ENCODE results near the gene ADGB.
"Not testable (repeated sequence)": the region's sequence is repeated elsewhere in the genome, so short reads cannot be mapped to it uniquely, and the experiment has no call there.

ADGB gene

DNA sequence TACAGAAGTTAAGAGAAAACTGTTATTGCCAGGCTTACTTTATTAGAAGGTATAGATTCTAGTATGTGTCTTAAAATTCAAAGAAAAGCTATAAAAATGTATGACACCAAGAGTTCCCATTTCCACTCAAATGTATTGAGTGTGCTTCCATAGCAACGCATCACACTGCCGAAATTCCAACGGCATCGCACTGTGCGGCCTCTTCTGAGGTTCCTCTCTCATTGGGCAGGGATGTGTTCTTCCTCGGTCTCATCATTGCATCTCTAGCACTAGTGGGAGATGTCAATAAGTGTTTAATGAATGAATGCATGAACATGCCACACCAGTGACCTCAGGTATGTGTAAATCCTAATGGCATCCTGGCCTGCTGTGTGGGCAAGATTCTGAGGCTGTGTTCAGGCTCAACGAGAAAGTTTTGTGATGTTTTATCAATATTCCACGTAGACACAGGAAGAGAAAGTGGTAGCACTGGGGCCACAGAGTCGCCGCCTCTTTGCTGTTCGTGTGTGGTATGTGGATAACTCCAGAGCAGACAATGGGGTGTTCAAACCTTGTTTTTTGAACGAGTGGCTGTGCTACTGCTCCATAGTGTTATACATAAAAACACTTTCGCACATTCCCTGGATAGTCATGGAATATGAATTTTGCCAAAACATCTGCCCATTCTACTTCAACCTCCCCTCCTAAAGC is 171.6 kb downstream of the ADGB start:
- no peak for DNase-seq

DNA sequence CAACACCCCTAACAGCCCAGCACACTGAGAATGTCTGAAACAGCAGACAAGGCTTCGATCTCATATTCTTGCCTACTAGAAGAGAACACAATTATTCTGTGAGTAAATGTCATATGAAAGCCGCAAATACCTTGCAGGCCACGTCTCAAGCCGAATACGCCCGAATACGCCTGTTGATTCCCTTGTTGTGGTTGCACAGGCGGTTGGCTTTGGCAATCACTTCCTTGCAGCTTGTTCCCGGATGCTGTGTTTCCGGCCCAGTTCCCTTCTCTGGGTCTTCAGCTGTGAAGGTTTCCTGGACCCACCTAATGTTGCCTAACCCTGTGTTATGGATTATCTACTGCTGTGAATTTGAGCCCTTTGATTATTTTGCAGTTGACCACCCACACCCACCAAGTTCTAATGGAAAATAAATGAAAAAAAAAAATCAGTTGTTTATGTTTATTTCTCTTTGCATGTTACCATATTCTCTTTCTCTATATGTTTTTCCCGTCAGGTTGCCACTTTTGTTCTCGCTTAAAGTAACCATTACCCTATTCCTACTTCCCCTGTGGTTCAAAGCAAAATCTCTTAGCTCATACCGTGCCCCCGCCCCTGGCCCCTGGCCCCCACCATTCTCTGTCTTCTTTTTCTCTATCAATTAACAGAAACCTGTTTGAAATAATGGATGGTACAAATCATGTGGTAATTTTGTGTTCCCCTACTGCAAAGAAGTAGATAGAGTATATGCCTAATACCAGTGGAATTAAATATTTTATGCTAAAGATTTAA is 172.4 kb downstream of the ADGB start:
- no peak for DNase-seq

DNA sequence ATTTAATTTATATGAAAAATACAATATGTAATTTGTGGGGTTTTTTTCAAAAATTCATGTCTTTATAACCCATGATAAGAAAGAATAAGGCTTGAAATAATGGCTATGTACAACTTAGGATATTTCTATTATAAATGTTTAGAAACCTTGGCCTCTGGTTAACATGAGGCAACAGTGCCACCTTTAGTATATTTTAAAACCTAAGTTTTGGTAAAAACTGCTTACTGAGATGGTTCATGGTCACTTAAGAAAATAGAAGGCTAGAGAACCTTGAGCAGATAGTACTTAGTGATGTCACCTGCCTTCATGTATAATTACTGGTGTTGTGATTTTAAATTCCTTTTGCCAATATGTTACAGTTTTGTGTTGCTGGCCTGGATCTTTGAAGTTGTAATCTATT is 176.4 kb downstream of the ADGB start:
- no peak for DNase-seq

DNA sequence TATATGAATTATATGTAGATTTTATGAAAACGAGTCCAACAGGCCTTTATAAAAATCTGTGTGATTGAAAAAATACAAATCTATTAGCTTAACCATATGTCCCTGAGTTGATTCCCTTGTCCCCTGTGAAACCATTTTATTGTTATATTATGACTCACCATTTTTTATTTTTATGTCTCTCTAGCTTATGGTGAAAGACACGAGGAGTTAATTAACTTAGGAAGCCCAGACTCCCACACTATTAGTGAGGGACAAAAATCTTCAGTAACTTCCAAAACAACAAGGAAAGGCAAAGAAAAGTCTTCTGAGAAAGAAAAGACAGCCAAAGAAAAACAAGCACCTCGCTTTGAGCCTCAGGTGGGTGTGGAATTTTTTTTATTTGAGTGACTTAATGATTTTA is 183.1 kb downstream of the ADGB start:
- no peak for DNase-seq

DNA sequence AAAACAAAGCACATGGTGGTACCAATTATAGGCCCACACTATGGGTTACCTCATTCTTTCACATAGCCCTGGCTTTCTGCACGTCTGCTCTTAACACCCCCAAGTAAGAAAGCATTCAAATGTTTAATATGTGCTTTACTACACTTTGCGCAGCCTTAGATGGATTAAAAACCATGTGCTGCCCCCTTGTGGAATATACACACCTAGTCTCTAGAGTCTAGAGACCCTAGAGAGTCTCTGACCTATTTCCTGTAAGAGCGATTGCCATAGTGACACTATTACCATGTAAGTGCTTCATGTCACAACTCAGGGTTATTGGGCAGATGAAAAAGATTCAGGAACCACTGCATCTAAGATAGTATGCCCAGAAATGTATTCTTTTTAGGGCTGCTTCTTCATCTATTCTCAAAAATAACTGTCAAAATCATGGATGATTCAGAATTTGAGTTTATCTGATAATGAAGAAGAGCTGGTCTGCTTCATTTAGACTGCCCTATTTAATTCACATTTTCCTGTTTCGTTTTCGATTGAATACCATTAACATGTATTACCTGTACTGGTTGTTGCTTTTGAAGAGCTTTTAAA is 186.3 kb downstream of the ADGB start:
- peak; percentile 55 for DNase-seq

DNA sequence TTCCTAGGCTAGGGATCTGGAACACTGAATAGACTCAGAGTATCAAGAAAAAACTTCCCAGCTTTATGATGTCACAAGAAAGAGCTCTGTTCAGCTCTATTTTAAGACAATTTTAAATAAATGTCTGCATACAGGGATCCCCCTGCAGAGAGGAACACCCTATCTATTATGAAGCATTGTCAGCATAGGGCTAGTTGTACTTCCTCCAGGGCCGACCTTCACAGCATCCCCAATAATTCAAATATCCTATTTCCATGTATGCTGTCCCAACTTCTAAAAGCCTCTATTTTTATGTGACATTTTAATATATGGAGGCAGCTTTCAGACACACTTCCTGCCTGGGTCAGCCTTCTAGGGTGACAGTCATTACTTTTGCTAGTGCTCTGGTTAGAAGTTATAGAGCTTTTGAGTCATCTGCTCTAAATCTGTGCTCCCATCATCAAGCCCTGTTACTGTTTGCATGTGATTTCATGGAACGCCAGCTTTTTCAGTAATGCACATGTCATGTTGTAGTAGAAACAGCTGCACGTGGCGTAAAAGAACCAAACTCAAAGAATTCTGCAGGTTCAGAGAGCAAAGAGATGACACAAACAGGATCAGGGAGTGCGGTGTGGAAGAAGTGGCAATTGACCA is 189.2 kb downstream of the ADGB start:
- DNase-seq: no peak

DNA sequence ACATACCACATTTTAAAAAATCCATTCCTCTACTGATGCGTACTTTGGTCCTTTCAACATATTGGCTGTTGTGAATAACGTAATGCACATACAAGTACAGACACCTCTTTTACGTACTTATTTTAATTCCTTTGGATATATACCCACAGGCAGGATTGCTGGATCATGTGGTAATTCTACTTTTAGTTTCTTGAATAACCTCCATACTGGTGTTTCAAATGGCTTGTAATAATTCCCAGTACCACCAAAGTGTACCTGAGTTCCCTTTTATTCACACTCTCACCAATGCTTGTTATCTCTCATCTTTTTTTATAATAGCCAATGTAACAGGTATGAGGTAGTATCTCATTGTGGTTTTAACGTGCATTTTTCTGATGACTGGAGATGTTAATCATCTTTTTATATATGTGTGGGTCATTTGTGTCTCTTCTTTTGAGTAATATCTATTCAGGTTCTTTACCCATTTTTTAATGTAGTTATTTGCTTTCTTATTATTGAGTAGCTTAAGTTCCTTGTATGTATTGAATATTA is 191.9 kb downstream of the ADGB start:
- DNase-seq: no peak

DNA sequence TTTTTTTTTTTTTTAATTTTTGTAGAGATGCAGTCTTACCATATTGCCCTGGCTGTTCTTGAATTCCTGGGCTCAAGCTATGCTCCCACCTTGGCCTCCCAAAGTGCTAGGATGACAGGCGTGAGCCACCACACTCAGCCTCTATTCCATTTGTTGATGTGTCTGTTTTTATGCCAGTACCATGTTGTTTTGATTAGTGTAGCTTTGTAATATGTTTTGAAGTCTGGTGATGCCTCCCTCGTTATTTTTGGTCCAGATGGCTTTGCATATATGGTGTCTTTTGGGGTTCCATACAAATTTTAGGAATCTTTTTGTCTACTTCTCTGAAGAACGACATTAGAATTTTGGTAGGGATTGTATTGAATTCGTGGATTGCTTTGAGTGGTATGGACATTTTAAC is 193.2 kb downstream of the ADGB start:
- DNase-seq: no peak

DNA sequence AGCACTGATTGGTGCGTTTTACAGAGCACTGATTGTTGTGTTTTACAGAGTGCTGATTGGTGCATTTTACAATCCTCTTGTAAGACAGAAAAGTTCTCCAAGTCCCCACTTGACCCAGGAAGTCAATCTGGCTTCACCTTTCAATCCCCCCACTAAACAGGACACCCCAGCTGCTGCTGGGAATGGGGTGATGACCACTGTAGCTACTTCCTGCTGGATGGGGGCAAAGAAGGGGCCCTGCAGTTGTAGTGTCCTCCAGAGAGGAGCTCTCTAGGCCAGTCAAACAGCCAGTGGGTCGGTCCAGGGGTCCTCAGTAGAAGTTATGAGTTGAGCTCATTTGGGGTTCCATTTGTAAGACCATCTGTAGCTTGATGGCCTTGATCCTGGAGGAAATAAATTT is 194.4 kb downstream of the ADGB start:
- not testable (repeated sequence) for DNase-seq

DNA sequence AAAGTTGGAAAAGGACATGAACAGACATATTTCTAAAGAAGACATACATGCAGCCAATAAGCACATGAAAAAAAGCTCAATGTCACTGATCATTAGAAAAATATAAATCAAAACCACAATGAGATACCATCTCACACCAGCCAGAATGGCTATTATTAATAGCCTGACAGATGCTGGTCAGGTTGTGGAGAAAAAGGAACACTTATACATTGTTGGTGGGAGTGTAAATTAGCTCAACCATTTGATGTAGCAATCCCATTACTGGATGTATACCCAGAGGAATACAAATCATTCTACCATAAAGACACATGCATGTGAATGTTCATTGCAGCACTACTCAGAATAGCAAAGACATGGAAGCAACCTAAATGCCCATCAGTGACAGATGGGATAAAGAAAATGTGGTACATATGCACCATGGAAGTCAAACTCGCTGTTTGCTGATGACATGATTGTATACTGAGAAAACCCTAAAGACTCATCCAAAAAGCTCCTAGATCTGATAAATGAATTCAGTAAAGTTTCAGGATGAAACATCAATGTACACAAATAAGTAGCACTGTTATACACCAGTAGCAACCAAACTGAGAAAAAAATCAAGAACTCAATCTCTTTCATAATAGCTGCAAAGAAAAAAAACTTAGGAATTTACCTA is 196.8 kb downstream of the ADGB start:
- peak; percentile 23 for DNase-seq

DNA sequence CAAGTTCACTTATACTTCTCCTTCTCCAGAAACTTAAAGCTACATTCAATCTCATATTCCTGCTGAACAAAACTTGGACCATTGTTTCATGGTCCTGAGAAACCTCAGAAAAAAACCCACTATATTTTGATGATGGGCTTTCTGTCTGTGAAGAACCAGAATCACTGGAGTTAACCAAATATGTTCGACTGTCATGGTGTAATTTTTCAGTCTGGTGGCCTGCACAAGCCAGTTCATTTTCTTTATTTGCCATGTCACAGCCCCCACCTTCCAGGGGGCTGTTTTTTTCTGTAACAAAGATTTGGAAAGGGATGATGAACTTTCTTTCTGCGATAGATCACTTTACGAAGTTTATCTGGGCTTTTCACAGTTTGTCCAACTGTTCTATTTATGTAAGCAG is 204.4 kb downstream of the ADGB start:
- not testable (repeated sequence) for DNase-seq

DNA sequence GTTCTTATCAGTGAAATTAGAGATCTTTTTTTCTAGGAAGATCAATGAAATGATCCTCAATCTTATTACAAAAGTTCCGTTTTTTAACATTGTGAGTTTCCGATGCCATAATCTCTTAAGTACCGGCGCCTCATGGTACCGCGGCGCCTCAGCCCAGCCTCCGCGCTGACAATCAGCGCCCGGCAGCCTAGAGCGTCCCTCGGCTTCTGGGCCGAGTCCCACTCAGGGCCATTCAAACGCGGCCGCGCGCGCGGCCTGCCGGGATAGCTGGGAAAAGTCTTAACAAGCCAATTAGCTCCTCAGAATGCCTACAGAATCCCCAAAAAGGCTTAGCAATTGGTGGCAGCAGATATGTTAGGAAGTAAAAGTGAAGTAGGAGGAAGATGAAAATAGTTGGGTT is 204.8 kb downstream of the ADGB start:
- DNase-seq: no peak

DNA sequence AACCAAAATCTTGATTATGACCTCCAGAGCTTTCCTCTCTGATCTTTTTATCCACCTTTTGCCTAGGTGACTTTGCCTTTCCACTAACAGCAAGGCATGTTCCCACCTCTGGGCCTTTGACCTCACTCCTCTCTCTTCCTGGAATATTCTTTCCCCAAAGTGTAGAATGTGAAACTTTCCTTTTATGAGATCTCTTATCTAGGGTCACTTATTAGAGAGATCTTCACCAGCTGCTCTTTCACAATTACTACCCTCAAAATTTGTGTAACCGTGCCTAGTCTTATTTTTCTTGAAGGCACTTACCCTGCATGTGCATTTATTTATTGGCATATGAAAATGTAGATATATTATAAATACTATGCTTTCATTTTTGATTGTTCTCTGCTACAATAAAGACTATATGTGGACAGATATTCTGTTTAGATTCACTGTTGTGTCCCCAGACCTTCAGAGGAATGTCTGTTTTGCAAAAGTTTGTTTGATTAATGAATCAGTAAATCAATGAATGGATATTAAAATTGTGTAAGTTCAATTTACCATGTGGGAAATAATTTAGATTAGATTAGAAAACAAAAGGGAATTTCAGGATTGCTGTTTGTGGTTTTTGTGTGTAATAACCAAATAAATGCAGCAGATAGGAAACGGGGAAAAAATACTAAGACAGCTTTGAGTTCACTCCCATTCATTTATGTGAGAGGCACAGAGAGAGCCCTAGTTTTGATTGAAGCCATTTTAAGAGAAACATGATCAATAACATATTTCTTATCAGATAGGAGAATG is 207.0 kb downstream of the ADGB start:
- no peak for DNase-seq

DNA sequence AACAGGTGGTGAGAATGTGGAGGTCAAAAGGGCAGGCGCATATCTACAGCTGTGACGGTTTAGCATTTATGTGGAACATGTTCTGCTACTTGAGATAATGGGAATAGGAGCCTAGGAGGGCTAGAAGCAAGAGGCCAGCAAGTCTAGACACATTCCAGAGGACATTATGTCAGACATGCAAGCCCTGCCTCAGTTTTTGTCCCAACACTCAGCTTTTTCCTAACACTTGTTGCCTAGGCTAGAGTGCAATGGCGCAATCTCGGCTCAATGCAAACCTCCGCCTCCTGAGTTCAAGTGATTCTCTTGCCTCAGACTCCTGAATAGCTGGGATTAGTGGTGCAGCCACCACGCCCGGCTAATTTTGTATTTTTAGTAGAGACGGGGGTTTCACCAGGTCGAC is 210.2 kb downstream of the ADGB start:
- DNase-seq: not testable (repeated sequence)

DNA sequence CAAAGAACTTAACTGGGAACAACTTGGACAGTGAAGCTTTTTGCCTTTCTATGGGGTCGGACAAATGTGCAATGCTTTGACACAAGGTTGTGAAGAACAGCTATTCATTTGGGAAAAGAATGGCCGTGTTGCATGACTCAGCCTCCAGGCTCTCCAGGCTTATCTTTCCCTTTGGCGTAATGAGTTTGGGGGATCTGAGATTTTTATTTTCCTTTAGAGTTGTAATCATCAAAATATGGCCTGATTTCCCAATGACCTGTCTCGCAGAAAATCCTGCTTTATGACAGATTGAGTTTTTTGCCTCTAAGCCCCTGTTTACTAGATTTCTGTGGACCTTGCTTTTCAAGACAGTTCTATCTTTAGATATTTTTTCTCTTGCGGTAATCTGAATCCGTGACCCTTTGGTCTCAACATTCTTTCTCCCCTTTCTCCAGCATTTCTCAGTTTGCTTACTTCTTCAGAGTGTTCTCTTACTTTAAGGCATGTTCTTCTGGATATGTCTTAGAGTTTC is 214.1 kb downstream of the ADGB start:
- not testable (repeated sequence) for DNase-seq

DNA sequence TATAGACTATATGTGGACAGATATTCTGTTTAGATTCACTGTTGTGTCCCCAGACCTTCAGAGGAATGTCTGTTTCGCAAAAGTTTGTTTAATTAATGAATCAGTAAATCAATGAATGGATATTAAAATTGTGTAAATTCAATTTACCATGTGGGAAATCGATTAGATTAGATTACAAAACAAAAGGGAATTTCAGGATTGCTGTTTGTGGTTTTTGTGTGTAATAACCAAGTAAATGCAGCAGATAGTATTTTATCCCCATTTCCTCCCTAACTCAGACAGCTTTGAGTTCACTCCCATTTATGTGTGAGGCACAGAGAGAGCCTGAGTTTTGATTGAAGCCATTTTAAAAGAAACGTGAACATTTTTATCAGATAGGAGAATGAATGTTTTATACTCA is 214.8 kb downstream of the ADGB start:
- DNase-seq: no peak

DNA sequence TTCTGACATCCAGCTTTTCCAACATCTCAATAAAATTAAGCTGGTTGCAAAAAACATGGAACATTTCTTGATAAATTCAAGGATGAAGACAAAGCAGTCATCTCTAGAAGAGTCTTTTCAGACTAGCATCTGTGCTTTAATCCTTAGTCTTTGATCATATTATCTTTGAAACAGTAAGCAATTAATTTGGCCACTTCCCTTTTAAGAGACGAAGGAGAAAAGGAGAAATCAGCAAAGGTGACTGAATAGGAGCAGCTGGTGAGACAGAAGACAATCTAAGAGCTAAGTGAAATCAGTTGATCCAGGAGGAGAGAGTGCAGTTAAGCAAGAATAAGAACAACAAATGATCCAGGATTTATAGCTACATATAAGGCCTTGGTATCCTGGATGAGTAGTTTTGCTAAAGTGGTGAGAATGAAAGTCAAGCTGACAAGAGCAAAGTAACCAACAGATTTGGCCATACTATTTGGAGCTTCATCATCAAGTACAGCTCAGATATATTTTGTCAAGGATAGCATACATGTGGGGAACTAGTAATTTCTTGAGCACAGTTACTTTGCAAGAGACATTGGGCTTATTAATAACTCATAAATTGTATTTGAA is 215.5 kb downstream of the ADGB start:
- DNase-seq: no peak

DNA sequence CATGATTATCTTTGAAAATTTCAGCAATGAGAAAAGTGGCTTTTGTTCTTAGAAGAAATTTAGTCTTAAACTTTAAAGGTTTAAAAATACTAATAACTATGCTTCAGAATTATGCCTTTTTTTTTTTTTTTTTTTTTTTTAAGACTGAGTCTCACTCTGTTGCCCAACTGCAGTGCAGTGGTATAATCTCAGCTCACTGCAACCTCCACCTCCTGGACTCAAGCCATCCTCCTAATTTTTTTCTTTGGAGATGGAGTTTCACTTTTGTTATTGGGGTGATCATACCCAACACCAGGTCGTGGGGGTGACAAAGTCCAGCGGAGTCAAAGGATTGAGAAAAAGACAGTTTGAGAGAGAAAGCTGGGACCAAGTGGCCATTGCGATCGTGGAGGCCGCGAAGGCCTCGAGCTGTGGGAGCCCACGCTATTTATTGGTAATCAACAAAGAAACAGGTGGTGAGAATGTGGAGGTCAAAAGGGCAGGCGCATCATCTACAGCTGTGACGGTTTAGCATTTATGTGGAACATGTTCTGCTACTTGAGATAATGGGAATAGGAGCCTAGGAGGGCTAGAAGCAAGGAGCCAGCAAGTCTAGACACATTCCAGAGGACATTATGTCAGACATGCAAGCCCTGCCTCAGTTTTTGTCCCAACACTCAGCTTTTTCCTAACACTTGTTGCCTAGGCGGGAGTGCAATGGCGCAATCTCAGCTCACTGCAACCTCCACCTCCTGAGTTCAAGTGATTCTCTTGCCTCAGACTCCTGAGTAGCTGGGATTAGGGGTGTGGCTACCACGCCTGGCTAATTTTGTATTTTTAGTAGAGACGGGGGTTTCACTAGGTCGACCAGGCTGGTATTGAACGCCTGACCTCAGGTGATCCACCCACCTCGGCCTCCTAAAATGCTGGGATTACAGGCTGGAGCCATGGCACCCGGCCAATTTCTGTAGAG is 217.0 kb downstream of the ADGB start:
- not testable (repeated sequence) for DNase-seq

DNA sequence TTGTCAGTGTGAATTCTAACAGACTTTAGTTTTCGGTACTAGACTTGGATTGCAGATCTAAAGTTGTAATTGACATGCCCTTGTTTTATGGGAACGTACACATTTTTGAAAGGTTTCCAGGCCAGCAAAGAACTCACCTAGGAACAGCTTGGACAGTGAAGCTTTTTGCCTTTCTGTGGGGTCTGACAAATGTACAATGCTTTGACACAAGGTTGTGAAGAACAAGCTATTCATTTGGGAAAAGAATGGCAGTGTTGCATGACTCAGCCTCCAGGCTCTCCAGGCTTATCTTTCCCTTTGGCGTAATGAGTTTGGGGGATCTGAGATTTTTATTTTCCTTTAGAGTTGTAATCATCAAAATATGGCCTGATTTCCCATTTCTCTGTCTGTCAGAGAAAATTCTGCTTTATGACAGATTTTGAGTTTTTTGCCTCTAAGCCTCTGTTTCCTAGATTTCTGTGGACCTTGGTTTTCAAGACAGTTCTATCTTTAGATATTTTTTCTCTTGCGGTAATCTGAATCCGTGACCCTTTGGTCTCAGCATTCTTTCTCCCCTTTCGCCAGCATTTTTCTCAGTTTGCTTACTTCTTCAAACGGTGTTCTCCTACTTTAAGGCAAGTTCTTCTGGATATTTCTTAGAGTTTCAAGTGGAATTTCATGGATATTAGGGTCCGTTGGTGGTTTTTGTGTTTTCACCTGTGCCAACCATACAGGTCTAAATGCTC is 221.0 kb downstream of the ADGB start:
- no peak for DNase-seq

Measured in eye (tissue), 1 donor.